ENCODE measurements around the gene ANKS1A.
A peak's percentile ranks its signal among the peaks of the same experiment; 100 is the strongest.
"Not testable (repeated sequence)": the region's sequence is repeated elsewhere in the genome, so short reads cannot be mapped to it uniquely, and the experiment has no call there.

The ANKS1A gene

DNA sequence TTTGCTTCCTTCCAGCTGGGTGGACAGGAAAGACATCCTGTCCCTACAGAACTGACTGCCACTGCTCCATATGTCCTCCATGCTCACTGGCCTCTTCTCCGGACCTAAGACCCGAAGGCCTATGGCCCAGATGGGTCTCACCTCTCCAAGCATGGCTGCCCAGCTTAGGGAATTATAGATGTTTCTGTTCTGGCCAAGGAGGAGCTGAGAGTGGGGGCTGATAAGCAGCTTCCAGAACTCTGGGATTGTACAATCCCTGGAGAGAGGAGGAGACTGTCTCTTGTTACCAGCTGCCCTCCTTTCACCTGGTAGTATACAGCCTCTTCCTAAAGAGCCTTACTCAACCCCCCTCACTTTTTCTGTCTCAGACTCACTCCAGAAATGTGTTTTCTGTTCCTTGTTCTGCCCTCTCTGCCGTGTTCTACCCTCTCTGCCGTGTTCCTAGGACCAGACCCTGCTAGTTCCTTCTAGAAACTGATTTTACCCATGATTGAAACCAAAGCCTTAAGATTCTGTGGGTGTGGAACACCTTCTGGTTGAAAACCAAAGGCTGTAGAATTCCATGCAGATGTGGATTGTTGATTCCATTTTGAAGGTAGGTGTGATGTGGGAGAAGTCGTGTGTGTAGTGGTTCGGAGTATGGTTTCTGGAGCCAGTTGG lies 28.7 kb downstream of the ANKS1A start:
- ATAC-seq (no peak), DNase-seq (no peak)

DNA sequence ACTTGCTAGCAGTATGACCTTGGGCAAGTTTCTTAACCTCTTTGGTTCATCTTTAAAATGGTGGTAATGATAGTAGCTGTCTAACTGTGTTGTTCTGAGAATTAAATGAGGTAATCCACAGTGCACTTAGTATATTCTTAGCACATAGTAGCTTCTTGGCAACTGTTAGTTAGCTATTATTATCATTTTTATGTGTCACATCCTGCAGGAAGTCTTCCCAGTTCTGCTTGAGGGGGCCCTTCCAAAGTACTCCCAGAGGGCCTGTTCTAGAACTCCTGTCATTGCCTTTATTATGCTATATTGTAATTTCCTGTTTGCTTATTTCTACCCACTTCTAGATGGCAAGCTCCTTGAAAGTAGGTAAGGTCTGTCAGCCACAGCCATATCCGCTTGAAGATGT lies 30.6 kb downstream of the ANKS1A start:
- no peak for DNase-seq

DNA sequence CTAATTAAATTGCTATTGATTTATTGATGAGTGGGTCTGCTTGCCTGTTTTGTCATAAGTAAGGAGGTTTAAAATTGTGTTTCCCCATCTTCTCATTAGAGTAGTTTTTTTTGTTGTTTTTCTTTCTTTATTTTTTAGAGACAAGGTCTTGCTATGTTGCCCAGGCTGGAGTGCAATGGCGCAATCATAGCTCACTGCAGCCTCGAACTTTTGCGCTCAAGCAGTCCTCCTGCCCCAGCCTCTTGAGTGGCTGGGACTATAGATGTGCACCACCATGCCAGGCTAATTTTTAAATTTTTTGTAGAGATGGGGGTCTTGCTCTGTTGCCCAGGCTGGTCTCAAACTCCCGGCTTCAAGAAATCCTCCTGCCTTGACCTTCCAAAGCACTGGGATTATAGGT lies 31.0 kb downstream of the ANKS1A start:
- DNase-seq = no peak
- ATAC-seq = no peak

More for the DNA sequence above, 30.6 kb downstream of the ANKS1A start:
- ATAC-seq = no peak

DNA sequence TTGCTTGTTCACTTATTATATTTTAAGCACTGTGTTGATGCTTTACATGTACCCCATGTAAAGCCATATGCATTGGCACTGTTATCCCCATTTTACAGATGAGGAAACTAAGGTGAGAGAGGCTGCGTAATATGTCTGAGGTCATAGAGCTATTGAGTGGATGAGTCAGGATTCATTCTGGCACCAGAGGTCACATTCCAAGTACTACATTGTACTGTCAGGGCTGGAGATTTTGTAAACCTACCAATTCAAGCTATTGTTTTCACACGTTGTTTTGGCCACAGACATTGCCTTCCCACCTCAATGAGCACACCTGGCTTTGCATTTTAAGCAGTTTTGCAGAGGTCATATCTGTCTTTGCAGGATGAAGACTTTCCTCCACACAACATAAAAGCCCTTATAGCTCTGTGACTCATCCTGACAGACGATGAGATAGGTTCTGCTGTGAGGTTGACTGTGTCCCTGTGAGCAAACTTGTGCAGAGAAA lies 33.2 kb downstream of the ANKS1A start:
- ATAC-seq (peak; percentile 52), DNase-seq (no peak)

DNA sequence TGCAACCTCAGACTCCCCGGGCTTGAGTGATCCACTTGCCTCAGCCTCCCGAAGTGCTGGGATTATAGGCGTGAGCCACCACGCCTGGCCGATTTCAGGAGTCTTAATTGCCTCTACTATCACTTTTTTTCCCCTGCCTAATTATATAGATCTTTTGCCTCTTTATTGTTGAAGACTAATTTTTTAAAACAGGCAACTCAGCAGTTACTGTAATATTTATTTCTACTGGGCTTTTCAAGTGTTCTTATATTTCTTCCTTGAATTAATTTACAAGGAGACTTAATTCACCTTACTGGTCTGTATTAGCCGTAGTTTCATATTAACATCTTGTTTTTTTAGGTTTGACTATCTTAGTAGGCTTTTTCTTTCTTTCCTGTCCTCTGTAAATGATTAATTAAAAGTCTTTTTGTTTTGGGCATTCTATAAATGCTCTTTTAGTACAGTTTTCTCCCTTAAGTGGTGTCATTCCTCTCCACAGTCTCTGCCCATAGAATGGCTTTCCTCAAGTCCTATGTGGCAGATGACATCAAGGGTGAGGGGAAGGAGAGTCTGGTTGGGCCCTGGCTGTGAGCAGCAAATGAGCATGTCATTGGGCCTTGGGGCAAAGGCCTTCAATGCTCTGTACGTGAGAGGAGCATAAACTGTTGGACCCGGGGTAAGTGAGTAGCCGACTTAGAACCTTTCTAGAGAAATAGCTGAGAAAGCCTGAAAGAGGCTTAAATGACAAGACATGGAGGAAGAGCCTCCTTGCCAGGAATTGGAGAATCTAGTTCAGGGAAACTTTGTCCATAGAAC lies 36.0 kb downstream of the ANKS1A start:
- ATAC-seq (no peak), DNase-seq (no peak)

DNA sequence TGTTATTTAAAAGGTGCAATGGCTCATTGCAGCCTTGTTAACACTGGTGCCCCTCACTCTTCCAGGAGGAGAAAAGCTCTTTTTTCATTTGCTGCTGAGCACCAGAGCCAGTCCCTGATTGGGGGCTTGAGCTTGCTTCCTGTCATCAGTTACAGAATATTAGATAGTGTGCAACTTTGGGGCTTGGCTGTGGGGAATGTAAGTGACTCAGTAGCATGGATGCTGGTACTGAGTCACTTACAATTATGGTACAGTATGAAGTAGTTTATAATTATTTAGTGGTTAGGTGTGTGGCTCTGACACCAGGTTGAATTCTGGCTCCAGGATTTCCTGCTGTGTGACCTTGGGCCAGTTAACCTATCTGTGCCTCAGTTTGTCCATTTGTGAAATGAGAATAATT lies 37.6 kb downstream of the ANKS1A start:
- DNase-seq (no peak), ATAC-seq (peak; percentile 75)

DNA sequence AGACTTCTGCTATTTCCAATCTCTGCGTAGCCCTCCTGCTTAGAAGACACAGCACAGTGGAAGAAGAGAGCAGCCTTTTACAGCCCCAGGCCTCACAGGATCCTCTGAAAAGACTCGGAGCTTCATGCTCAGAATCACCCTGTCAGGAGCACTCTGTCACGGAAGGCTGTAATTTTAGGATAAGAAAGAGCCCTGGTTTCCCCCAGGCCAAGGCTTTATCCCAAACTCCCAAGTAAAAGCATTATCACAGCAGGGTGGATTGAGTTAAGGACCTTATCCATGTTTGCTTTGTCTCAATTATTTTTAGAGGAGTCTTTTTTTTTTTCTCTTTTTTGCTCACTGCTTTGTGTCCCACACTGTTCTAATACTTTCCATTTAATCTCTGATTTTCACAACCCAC lies 39.2 kb downstream of the ANKS1A start:
- no peak for DNase-seq
- ATAC-seq = no peak

DNA sequence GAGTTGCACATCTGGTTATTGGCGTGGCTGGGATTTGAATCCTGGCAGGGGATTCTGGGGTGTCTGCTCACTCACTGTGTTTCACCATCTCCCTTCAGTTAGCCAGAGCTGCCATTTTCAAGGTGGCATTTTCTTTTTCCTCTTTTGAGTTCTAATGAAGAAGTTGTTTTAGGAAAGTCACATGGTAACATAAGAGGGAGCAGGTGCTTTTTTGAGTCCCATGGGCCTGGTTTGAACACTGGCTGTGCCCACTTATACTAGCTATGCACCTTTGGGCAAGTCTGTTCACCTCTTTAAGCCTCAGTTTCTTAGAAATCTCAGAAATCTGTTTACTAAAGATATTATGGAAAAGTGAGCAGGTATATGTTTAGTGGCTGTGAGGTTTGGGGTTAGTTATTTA lies 39.6 kb downstream of the ANKS1A start:
- no peak for DNase-seq
- no peak for ATAC-seq

DNA sequence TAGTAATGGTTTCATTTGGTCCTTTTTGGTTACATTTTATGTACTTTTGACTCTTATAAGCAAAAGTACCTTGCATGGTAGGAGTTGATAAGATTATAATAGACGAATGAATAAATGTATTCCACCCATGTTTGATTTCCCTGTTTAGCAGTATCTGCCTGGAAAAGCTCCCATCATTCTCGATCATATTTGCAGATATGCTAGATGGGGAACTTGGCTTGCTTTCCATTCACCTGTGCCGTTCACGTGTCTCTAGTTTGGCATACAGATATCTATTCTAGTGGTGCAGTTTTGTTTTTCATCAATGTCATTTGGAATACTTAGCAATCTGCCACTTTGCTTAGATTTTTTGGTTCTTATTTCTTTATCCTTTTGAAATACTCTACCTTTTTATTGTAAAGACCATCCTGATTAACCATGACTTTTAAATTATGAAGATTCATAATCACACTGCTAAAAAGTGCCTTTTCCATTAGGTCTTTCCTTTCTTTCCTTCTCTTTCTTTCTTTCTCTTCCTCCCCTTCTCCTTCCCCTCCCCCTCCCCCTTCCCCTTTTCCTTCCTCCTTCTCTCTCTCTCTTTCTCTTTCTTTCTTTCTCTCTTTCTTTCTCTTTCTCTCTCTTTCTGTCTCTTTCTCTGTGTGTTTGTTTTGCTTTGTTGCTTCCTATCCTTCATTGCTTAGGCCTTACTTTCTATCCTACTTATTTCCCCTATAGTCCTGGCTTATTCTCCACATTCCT lies 40.4 kb downstream of the ANKS1A start:
- no peak for DNase-seq
- no peak for ATAC-seq

DNA sequence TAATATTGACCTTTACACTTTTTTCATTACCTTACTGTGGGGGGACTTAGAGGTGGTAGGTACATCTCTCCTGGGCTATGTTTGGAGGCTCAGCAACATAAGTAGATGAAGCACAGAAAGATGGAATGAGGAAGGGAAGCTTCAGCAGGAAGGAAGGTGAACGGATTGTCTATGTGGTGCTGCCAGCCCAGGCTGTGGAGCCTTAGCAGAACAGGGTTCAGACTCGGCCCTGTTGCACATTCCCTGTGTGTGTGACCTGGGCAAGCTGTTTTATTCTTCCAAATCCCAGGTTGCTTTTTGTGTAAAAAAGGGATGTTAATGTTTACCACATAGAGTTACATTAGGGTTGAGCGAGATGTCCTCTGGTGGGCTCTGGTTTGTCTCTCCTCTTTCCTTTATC lies 41.2 kb downstream of the ANKS1A start:
- DNase-seq (no peak), ATAC-seq (no peak)

DNA sequence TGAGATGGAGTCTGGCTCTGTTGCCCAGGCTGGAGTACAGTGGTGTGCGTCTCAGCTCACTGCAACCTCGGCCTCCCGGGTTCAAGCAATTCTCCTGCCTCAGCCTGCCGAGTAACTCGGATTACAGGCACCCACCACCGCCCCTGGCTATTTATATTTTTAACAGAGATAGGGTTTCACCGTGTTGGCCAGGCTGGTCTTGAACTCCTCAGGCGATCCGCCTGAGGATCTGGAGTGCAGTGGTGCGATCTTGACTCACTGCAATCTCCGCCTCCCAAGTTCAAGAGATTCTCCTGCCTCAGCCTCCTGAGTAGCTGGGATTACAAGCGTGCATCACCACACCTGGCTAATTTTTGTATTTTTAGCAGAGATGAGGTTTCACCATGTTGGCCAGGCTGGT lies 43.1 kb downstream of the ANKS1A start:
- ATAC-seq, DNase-seq: not testable (repeated sequence)

DNA sequence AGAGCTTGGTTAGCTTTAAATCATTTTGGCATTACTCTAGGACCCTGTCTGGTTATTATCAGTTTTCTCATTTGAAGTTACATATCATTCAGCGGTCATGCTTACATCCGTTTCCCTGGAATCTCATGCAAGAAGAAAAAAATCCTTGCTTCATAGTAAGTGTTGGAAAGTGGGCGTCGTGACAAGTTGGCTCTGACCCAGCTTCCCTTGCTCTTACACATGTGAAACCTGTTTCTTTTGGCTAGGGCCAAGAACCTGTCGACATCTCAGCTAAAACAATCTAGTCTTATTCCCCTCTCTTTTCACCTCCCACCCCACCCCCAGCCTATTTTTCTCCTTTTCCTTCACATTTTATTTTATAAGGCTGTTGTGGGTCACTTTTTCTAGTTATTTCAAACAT lies 45.5 kb downstream of the ANKS1A start:
- no peak for DNase-seq
- no peak for ATAC-seq

DNA sequence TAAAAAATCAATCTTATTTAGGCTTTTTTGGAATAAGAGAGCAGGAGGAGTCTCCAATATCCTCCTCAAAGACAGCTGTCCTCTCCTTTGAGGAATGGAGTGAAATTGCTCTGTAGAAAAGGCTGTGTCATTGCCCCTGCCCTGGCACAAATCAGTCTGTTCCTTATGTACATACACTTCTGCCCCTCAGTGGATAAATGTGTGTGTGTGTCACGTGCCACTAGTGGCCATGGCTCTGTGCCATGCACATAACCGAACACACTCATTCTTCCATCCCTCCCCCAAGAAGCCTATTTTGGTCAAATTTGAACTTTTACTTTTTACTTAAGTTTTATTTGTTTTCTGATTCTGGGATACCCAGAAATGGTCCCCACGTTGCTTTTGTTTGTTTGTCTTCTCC lies 49.2 kb downstream of the ANKS1A start:
- DNase-seq (no peak), ATAC-seq (no peak)

DNA sequence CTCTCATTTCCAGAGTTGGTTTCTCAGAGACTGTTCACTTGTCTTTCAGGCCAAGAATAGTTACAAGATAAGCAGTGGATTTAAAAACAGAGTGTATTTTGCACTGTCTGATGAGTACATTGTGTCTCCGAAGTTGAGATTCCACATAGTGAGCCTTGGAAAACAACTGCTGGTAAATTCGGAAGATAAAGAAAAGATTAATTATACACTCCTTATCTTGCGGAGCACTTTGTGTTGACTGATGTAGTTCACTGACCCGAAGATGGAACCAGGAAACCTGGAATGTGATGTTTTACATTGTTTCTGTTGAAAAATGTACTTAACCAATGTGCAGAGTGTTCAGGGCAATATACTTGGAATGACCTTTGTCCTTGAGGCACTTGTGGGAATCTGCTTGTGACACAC lies 51.0 kb downstream of the ANKS1A start:
- no peak for ATAC-seq
- DNase-seq = no peak

DNA sequence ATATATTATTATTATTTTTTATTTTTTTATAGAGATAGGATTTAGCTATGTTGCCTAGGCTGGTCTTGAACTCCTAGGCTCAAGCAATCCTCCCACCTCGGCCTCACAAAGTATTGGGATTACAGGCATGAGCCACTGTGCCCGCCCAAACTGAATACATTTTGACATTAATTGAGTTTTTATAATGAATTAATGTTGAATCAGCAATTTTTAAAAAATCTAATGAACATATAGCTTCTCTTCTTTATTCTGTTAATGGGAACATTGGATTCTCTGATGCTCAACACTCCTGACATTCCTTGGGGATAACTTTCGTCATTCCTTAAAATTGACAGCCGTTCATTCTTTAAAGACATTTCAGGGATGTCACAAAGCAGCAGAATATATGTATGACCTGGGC lies 52.4 kb downstream of the ANKS1A start:
- ATAC-seq (no peak), DNase-seq (no peak)

DNA sequence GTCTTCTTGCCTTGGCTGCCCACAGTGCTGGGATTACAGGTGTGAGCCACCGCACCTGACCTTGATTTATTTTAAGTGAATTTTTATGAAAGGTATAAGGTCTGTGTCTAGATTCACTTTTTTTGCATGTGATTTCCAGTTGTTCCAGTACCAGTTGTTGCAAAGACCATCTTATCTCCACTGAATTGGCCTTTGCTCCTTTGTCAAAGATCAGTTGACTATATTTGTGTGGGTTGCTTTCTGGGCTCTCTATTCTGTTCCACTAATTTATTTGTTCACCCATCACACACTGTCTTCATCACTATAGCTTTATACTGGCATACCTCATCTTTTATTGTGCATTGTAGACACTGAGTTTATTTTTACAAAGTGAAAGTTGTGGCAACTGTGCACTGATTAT lies 56.3 kb downstream of the ANKS1A start:
- DNase-seq (no peak), ATAC-seq (no peak)

DNA sequence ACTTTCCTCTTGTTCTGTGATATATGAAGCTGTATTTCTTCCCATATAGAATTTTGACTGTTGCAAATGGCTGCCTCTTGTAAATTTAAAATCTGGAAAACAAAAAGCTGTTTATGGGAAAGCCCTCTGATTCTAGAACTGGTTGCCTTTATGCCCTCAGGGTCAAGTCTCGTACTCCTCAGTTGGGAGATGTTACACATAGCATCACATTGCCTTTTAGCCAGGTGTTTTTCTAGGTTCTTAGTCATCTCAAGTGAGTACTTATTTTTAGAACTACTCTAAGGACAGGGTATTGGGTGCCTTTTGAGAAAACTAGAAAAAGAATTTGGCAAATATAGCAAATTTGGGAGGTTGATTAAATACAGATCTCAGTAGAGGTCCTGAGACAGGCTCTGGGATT lies 58.5 kb downstream of the ANKS1A start:
- ATAC-seq = no peak
- no peak for DNase-seq

DNA sequence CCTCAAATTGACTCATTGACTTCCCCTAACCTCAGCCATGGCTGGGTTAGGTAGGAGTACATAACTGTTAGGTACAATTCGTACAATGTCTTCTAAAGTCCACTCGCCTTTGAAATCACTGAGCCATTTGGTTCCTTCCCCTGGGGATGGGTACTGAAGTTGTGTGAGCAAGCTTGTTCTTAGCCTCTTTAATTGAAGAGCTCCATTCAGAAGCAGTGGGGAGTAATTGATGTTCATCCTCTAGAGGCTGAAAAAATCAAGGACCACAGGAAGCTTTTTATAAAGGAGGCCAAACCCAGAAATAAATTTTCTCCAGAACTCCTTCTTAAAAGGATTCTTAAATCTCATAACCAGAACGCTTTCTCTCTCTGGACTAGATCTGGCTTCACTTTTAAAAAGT lies 60.6 kb downstream of the ANKS1A start:
- no peak for DNase-seq
- no peak for ATAC-seq

DNA sequence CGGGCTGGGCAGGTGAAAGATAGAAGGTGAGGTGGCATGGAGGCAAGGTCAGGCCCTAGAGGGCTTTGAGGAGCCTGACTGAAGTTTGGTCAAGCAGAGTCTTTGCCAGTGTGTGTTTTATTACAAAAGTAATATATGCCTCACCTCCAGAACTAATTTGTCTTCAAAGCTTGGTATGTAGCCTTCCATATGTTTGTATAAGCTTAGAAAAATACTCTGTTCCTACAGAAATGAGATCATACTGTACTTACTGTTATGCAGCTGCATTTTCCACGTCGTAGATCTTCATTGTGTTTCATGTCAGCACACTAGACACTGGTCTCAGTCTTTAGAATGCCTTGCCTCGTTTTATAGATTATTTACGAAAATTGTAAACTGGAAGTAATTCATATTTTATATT lies 61.8 kb downstream of the ANKS1A start:
- DNase-seq (no peak), ATAC-seq (no peak)

DNA sequence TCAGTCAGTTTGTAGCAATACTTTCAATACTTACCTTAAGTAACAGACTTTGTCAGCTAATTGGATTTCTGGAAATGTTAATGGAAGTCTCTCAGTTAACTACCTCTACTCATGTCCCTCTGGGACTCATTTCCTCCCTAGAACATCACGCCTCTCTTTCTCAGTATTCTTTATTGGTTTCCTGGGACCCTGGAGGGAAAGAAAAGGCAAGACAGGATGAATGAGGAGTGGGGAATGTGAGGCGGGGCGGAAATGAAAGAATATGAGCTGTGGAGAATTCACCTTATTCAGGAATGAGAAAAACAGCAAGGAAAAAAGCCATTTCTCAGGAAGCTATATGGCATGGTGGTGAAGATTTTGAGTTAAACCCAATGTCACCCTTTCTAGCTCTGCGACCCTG lies 62.7 kb downstream of the ANKS1A start:
- ATAC-seq = no peak
- no peak for DNase-seq

DNA sequence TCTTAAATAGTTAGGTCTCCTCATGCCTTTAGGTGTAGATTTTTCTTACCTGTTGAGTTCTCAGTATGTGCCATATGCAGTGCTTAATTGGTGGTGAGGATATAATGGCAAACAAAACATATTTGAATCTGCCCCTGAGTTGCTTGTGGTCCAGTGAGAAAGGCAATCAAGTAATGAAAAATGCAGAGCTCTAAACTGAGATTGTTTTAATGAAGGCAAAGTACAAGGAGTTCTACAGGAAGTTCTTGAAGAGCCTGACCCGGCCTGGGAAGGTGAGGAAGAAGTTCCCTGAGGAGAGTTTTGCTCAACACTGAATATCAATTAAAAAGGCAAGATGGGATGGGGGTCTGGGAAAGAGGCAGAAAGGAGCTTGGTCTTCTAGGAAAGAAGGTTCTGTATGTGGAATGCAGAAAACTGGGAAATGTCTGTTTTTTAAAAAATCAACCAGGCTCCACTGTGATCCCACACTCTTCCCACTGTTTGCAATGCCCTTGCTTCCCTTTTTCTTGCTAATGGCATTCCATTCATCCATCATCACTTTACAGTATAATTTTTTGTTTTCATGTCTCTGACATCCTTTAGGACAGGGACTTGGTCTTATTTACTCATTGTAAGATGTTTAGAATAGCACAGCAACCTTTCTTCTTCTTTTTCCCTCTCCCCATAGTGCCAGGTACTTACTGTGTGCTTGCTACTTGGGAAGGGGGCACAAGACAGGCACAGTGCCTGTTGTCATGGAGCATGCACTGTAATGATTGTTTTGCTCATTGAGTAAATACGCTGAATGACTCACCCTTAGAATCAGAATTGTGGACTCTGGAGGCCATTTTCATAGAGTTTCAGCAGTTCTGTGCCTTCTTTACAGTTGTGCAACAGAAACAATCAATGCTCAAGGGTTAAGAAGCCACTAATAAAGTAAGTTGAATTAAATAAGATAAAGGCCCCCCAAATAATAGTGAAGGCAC lies 64.3 kb downstream of the ANKS1A start:
- DNase-seq (no peak), ATAC-seq (no peak)

DNA sequence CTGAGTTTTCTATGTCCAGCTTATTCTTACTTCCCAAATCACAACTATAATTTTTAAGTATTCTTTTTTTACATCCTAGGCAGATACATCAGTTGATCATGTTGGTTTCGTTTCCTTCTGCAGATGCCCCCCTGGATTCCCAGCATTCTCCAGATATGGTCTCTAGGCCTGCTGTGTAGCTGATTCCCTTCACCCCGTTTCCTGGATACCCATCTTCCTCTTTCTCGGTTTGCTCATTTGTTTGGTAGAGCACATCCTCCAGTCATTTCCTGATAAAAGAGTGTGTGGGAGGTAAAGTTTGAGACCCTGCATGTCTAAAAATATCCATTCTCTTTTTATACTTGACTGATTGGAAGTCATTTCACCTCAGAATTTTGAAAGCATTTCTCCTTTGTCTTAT lies 66.4 kb downstream of the ANKS1A start:
- ATAC-seq = no peak
- no peak for DNase-seq

All from stimulated activated naive CD8-positive, alpha-beta T cell treated with anti-CD3 and anti-CD28 coated beads, Interleukin-15, Interleukin-2, amounts not matched to agents 100 U/mL and 50 U/mL, for 24 hours (primary cell).